Measurements from ENCODE around the gene SOWAHB.

SOWAHB gene

GRCh38 chr4:76858319-76858718 lies 39.6 kb downstream of the SOWAHB start:
- in situ Hi-C loops (cut with HindIII; ENCODE audit: low sequenced_read_pairs): no loop called here
- TF ChIP-seq CTCF (IDR thresholded peaks at IDR 0.05; ENCODE audit: low read depth, low read length): no peak
- no peak for DNase-seq (ENCODE audit: low read depth, low spot score)
- H3K4me3 ChIP-seq (ENCODE audit: low read depth, low read length): no peak overlapping the region

- no peak for TF ChIP-seq CTCF (IDR thresholded peaks at IDR 0.05; ENCODE audit: low read depth, low read length)
- DNase-seq (ENCODE audit: low read depth, low spot score): no peak
- in situ Hi-C loops (cut with HindIII; ENCODE audit: low sequenced_read_pairs): no loop called here
- no peak overlapping the region for H3K4me3 ChIP-seq (ENCODE audit: low read depth, low read length)
Observed at GRCh38 chr4:76857074-76857409, 40.9 kb downstream of the SOWAHB start.

- no peak overlapping the region for H3K4me3 ChIP-seq (ENCODE audit: low read depth, low read length)
- no peak for TF ChIP-seq CTCF (IDR thresholded peaks at IDR 0.05; ENCODE audit: low read depth, low read length)
- in situ Hi-C loops (cut with HindIII; ENCODE audit: low sequenced_read_pairs): no loop called here
- DNase-seq (ENCODE audit: low read depth, low spot score): peak; percentile 87
Observed at GRCh38 chr4:76856243-76857073, 41.5 kb downstream of the SOWAHB start.

GRCh38 chr4:76854858-76855257 lies 43.1 kb downstream of the SOWAHB start:
- no peak for TF ChIP-seq CTCF (IDR thresholded peaks at IDR 0.05; ENCODE audit: low read depth, low read length)
- DNase-seq (ENCODE audit: low read depth, low spot score): peak; percentile 8
- in situ Hi-C loops (cut with HindIII; ENCODE audit: low sequenced_read_pairs): no loop called here
- no peak overlapping the region for H3K4me3 ChIP-seq (ENCODE audit: low read depth, low read length)

- in situ Hi-C loops (cut with HindIII; ENCODE audit: low sequenced_read_pairs): no loop called here
- no peak for DNase-seq (ENCODE audit: low read depth, low spot score)
- TF ChIP-seq CTCF (IDR thresholded peaks at IDR 0.05; ENCODE audit: low read depth, low read length): no peak
- H3K4me3 ChIP-seq (ENCODE audit: low read depth, low read length): no peak overlapping the region
Observed at GRCh38 chr4:76851375-76851774, 46.6 kb downstream of the SOWAHB start.

GRCh38 chr4:76850010-76850441 lies 47.9 kb downstream of the SOWAHB start:
- H3K4me3 ChIP-seq (ENCODE audit: low read depth, low read length): no peak overlapping the region
- peak; percentile 97 for DNase-seq (ENCODE audit: low read depth, low spot score)
- TF ChIP-seq CTCF (IDR thresholded peaks at IDR 0.05; ENCODE audit: low read depth, low read length): no peak
- in situ Hi-C loops (cut with HindIII; ENCODE audit: low sequenced_read_pairs): no loop called here

All from astrocyte of the spinal cord (primary cell).